K562 (cell line): ENCODE measurements around the gene WASF2. TPM values are rescaled to one million over a fixed set of nuclear protein-coding genes. Genes with fewer than 3 reads are reported as not detected.

Experiments
- ARID2 ChIP-seq: fragments of 450-650 bp; IDR thresholded peaks from 2 replicates; pipeline ENCODE4 v1.6.1; 2017; ENCODE audit warnings: antibody characterized with exemption, mild to moderate bottlenecking
- BCLAF1 ChIP-seq, 2 experiments: fragments of 450-650 bp in 1 of 2; IDR thresholded peaks; 2 replicates each; pipeline ENCODE4 v1.6.1; 2011 to 2017; ENCODE audit warnings: low read depth in 2 of 2, antibody characterized with exemption in 1 of 2, borderline replicate concordance in 1 of 2, low read length in 1 of 2, mild to moderate bottlenecking in 1 of 2, mixed read lengths in 1 of 2; ENCODE audit not compliant: control insufficient read depth in 1 of 2
- BRD4 ChIP-seq: fragments of 200-600 bp; sonication (generic); IDR thresholded peaks from 2 replicates; pipeline ENCODE4 v1.6.1; 2017; ENCODE audit warnings: inconsistent platforms
- CBX1 ChIP-seq: sonication (generic); IDR thresholded peaks from 2 replicates; pipeline ENCODE4 v1.6.1; 2016; ENCODE audit warnings: antibody characterized with exemption, low read depth, mild to moderate bottlenecking
- FOS ChIP-seq: IDR thresholded peaks from 3 replicates; pipeline ENCODE4 v1.6.1; 2011; ENCODE audit not compliant: insufficient read length; ENCODE audit errors: extremely low read depth
- HOXB6 ChIP-seq: fragments of 250-450 bp; sonication (Bioruptor Pico); IDR thresholded peaks from 2 replicates; pipeline ENCODE4 v1.5.1; 2022; ENCODE audit warnings: mild to moderate bottlenecking, borderline replicate concordance
- MEIS2 ChIP-seq: fragments of 450-650 bp; IDR thresholded peaks from 2 replicates; pipeline ENCODE4 v1.6.1; 2014; ENCODE audit warnings: mild to moderate bottlenecking; ENCODE audit not compliant: partially characterized antibody
- PCBP1 ChIP-seq: fragments of 200-400 bp; formaldehyde crosslinking; IDR thresholded peaks from 2 replicates; pipeline ENCODE4 v1.6.1; 2018; ENCODE audit warnings: mild to moderate bottlenecking, low read depth, low read length; ENCODE audit not compliant: poor library complexity, severe bottlenecking
- SMAD2 ChIP-seq: fragments of 150-350 bp; IDR thresholded peaks from 2 replicates; pipeline ENCODE4 v1.6.1; 2014; ENCODE audit warnings: low read depth, mild to moderate bottlenecking, low read length
- TFE3 ChIP-seq: fragments of 450-650 bp; formaldehyde crosslinking; IDR thresholded peaks from 2 replicates; pipeline ENCODE4 v1.4.0; 2020; ENCODE audit warnings: mild to moderate bottlenecking, mixed read lengths
- TRIM25 ChIP-seq: fragments of 450-650 bp; IDR thresholded peaks from 2 replicates; pipeline ENCODE4 v1.7.0; 2016; ENCODE audit warnings: borderline replicate concordance
- USF2 ChIP-seq: sonication (generic); formaldehyde crosslinking; IDR thresholded peaks from 2 replicates; pipeline ENCODE4 v1.5.0; 2020; ENCODE audit warnings: missing genetic modification reagents
- XRCC5 ChIP-seq: fragments of 200-400 bp; formaldehyde crosslinking; IDR thresholded peaks from 2 replicates; pipeline ENCODE4 v1.6.1; 2017; ENCODE audit warnings: low read depth, mild to moderate bottlenecking, low read length
- ZBTB2 ChIP-seq: fragments of 450-650 bp; IDR thresholded peaks from 2 replicates; pipeline ENCODE4 v1.6.1; 2016; ENCODE audit warnings: antibody characterized with exemption
- ZBTB43 ChIP-seq: sonication (generic); formaldehyde crosslinking; IDR thresholded peaks from 2 replicates; pipeline ENCODE4 v1.8.0; 2023; ENCODE audit warnings: mild to moderate bottlenecking, missing genetic modification reagents
- ZBTB7A ChIP-seq: IDR thresholded peaks from 2 replicates; pipeline ENCODE4 v1.6.1; 2011; ENCODE audit warnings: low read depth, mild to moderate bottlenecking, low read length, moderate library complexity, borderline replicate concordance; ENCODE audit not compliant: control insufficient read depth
- polyA plus RNA-seq, 8 experiments: library from polyadenylated mRNA; depleted of rRNA in 4 of 8; stranded (reverse) in 5 of 8; unstranded in 3 of 8; fragments of >200 nt; fragmentation: Nextera tagmentation in 2 of 8; fragmentation: Illumina TruSeq in 1 of 8; extraction: Ambion mirVana in 2 of 8; extraction: Trizol in 1 of 8; gene quantifications; 2 replicates each; pipeline versions ENCODE4 v1.2.1 to v1.2.3, GENCODE V29; 2011 to 2014; ENCODE audit warnings: inconsistent platforms in 1 of 8, missing spikeins in 1 of 8
- total RNA-seq, 7 experiments: library from RNA; depleted of rRNA in 6 of 7; stranded (reverse); fragments of >200 nt in 6 of 7; fragmentation: Illumina TruSeq in 2 of 7; extraction: Trizol in 2 of 7; gene quantifications; 2 replicates each; pipeline versions ENCODE4 v1.2.1 to v1.2.3, GENCODE V29; 2011 to 2021; ENCODE audit warnings: low replicate concordance in 1 of 7

The WASF2 gene
- total and polyA plus RNA-seq, 9 of the 15 experiments (the other 6 are each of a cell fraction or from before 2014, with no cell fraction given) = 8.2 to 163 (median 31.2) TPM

- no peak for TF ChIP-seq USF2 (CRISPR knock-in tag)
- 0 out of 4 replicates have a peak, but pooled peaks of 1 of the 2 experiments have one; percentile 34 for TF ChIP-seq BCLAF1 (IDR thresholded peaks at IDR 0.05; ENCODE audit: borderline replicate concordance in 1 of 2, control insufficient read depth in 1 of 2, low read depth in 2 of 2, low read length in 1 of 2)
- TF ChIP-seq CBX1 = no peak
- no peak for TF ChIP-seq TFE3
- TF ChIP-seq TRIM25 = no peak
- TF ChIP-seq ZBTB7A = peak; percentile 58; the same call in 1 of the 2 replicates
- no peak for TF ChIP-seq ZBTB43 (CRISPR knock-in tag)
- no peak for TF ChIP-seq PCBP1
- no peak for TF ChIP-seq ARID2
- no peak for TF ChIP-seq BRD4
- no peak for TF ChIP-seq MEIS2
- TF ChIP-seq ZBTB2 = no peak
- TF ChIP-seq FOS = no peak
- TF ChIP-seq SMAD2 = no peak
- no peak for TF ChIP-seq HOXB6 (CRISPR knock-in tag)
- TF ChIP-seq XRCC5 = peak; percentile 92; the same call in 1 of the 2 replicates
These were observed 94.3 kb downstream of the WASF2 start (continued) for GRCh38 chr1:27395441-27396195.
